Measurements from ENCODE around the gene USP35.

GRCh38 chr11:78199653-78200015 lies 10.9 kb downstream of the USP35 start:
- no peak for TF ChIP-seq EZH2phosphoT487 (IDR thresholded peaks at IDR 0.05; ENCODE audit: borderline replicate concordance)
- no peak for TF ChIP-seq POLR2AphosphoS5 (IDR thresholded peaks at IDR 0.05; ENCODE audit: low read depth, low read length)
- no peak for TF ChIP-seq CTCF (IDR thresholded peaks at IDR 0.05 in 2 of 3, conservative IDR thresholded peaks at IDR 0.05 in 1 of 3; ENCODE audit: borderline replicate concordance in 1 of 3, insufficient read depth in 1 of 3, low read depth in 2 of 3, low read length in 2 of 3)
- TF ChIP-seq EZH2 (IDR thresholded peaks at IDR 0.05): no peak
- no peak for TF ChIP-seq POLR2A (IDR thresholded peaks at IDR 0.05; ENCODE audit: borderline replicate concordance, extremely low read depth, insufficient read depth, insufficient read length)
- TF ChIP-seq MAX (IDR thresholded peaks at IDR 0.05): no peak
- no peak for TF ChIP-seq SIN3A (IDR thresholded peaks at IDR 0.05; ENCODE audit: low read depth)
- TF ChIP-seq SRF (IDR thresholded peaks at IDR 0.05; ENCODE audit: low read depth): no peak
- TF ChIP-seq RAD21 (IDR thresholded peaks at IDR 0.05; ENCODE audit: low read depth): no peak
- no peak for TF ChIP-seq YY1 (IDR thresholded peaks at IDR 0.05; ENCODE audit: extremely low read depth, insufficient replicate concordance, low read depth, low read length)
- TF ChIP-seq REST (IDR thresholded peaks at IDR 0.05; ENCODE audit: low read depth): no peak
